KMS-11 (cell line): ENCODE data around the gene EPHA8.

Experiments used
- H2AFZ ChIP-seq: fragments of 200-600 bp; sonication (generic); 2 replicates; pipeline ENCODE4 v1.6.1; 2016; ENCODE audit warnings: antibody characterized with exemption, mixed run types, low read depth
- H3K27ac ChIP-seq: fragments of 200-600 bp; sonication (generic); 2 replicates; pipeline ENCODE4 v1.6.1; 2016; ENCODE audit warnings: mild to moderate bottlenecking, mixed run types
- H3K27me3 ChIP-seq: fragments of 200-600 bp; sonication (generic); 2 replicates; pipeline ENCODE4 v1.6.1; 2017; ENCODE audit warnings: mild to moderate bottlenecking, low read depth, mixed run types, moderate library complexity; ENCODE audit not compliant: insufficient read depth
- H3K36me3 ChIP-seq: fragments of 200-600 bp; sonication (generic); 2 replicates; pipeline ENCODE4 v1.6.1; 2017; ENCODE audit warnings: mild to moderate bottlenecking, mixed run types; ENCODE audit not compliant: insufficient read depth
- H3K4me1 ChIP-seq: fragments of 200-600 bp; sonication (generic); 2 replicates; pipeline ENCODE4 v1.6.1; 2016; ENCODE audit warnings: mild to moderate bottlenecking, low read depth, mixed run types; ENCODE audit not compliant: poor library complexity, severe bottlenecking
- H3K4me2 ChIP-seq: fragments of 200-600 bp; sonication (generic); 2 replicates; pipeline ENCODE4 v1.7.0; 2016; ENCODE audit warnings: mild to moderate bottlenecking, mixed run types
- H3K4me3 ChIP-seq: fragments of 200-600 bp; sonication (generic); IDR thresholded peaks from 2 replicates; pipeline ENCODE4 v1.6.1; 2017; ENCODE audit warnings: low read depth, low read length, mixed read lengths; ENCODE audit not compliant: insufficient read depth
- H3K79me2 ChIP-seq: fragments of 200-600 bp; sonication (generic); 2 replicates; pipeline ENCODE4 v1.6.1; 2016; ENCODE audit warnings: low read depth, mixed run types; ENCODE audit not compliant: insufficient read depth
- H3K9ac ChIP-seq: fragments of 200-600 bp; sonication (generic); 2 replicates; pipeline ENCODE4 v1.6.1; 2016; ENCODE audit warnings: mild to moderate bottlenecking, mixed run types
- H4K20me1 ChIP-seq: fragments of 200-600 bp; sonication (generic); 2 replicates; pipeline ENCODE4 v1.6.1; 2016; ENCODE audit warnings: mild to moderate bottlenecking, mixed run types; ENCODE audit not compliant: insufficient read depth
- CTCF ChIP-seq: fragments of 200-600 bp; sonication (generic); conservative IDR thresholded peaks from 2 replicates; pipeline ENCODE4 v1.6.1; 2017; ENCODE audit warnings: low read depth, mild to moderate bottlenecking, antibody characterized with exemption, low read length, moderate library complexity, mixed read lengths

EPHA8 gene

GRCh38 chr1:22552021-22552420 lies 11.3 kb upstream of the EPHA8 start:
- H3K27ac ChIP-seq = no peak overlapping the region

GRCh38 chr1:22553104-22553880 lies 10.0 kb upstream of the EPHA8 start:
- H4K20me1 ChIP-seq = no peaks in the 10 kb centered on the region
- no peak overlapping the region for H2AFZ ChIP-seq
- H3K4me2 ChIP-seq = no peak overlapping the region
- TF ChIP-seq CTCF = no peak
- H3K27me3 ChIP-seq = peaks cover 86% of the 10 kb centered on the region
- no peak overlapping the region for H3K27ac ChIP-seq
- no peaks in the 10 kb centered on the region for H3K4me1 ChIP-seq
- no peak overlapping the region for H3K4me3 ChIP-seq
- no peaks in the 10 kb centered on the region for H3K36me3 ChIP-seq
- H3K79me2 ChIP-seq = no peaks in the 10 kb centered on the region
- no peak overlapping the region for H3K9ac ChIP-seq

More at GRCh38 chr1:22552021-22552420, 11.3 kb upstream of the EPHA8 start:
- Histone ChIP-seq H3K27me3 (peaks cover 84% of the 10 kb centered on the region), H3K4me1 (no peaks in the 10 kb centered on the region), H3K36me3 (no peaks in the 10 kb centered on the region), H3K79me2 (no peaks in the 10 kb centered on the region), H4K20me1 (no peaks in the 10 kb centered on the region), H3K4me2 (no peak overlapping the region), H2AFZ (no peak overlapping the region), H3K9ac (no peak overlapping the region), H3K4me3 (no peak overlapping the region)
- TF ChIP-seq CTCF = no peak

GRCh38 chr1:22553991-22554522 lies 9.2 kb upstream of the EPHA8 start:
- Histone ChIP-seq H3K4me3 (no peak overlapping the region), H3K4me2 (no peak overlapping the region), H3K36me3 (no peaks in the 10 kb centered on the region), H3K27ac (no peak overlapping the region), H3K27me3 (peaks cover 85% of the 10 kb centered on the region), H4K20me1 (no peaks in the 10 kb centered on the region), H3K4me1 (no peaks in the 10 kb centered on the region), H2AFZ (no peak overlapping the region), H3K79me2 (no peaks in the 10 kb centered on the region), H3K9ac (no peak overlapping the region)
- TF ChIP-seq CTCF = no peak

GRCh38 chr1:22555371-22555656 lies 8.0 kb upstream of the EPHA8 start:
- no peaks in the 10 kb centered on the region for H3K79me2 ChIP-seq
- H3K27ac ChIP-seq = no peak overlapping the region
- no peaks in the 10 kb centered on the region for H4K20me1 ChIP-seq
- H3K4me1 ChIP-seq = no peaks in the 10 kb centered on the region
- H3K9ac ChIP-seq = no peak overlapping the region
- no peak overlapping the region for H2AFZ ChIP-seq
- H3K27me3 ChIP-seq = peaks cover 86% of the 10 kb centered on the region
- TF ChIP-seq CTCF = no peak
- H3K36me3 ChIP-seq = no peaks in the 10 kb centered on the region
- H3K4me2 ChIP-seq = no peak overlapping the region
- H3K4me3 ChIP-seq = no peak overlapping the region
